HG02759 (cell line): Measurements from ENCODE around the gene CCNL1.

Source experiments
- ATAC-seq: cut with Tn5 transposase; IDR thresholded peaks from one replicate; pipeline ENCODE4 v1.9.1; 2021; ENCODE audit warnings: mild to moderate bottlenecking, moderate library complexity; ENCODE audit not compliant: unreplicated experiment

Gene CCNL1

DNA sequence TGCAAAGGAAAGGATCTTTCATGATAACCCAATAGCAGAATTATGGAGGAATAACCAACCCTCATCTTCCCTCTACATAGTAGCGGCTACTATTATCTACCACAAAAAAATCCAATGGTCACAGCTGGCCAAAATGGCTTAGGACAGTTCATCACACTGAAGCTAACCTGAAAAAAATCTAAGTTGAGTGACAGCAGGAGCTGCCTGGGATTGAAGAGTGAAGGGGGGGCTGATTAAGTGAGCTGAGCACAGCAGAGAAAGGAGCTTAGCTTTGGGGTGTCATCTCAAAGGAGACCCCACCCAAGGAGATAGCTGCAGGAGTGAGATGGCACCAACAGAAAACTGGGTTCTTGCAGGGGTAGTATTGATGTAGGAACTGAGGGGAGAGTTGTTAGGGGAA, 33.6 kb downstream of the CCNL1 start:
- no peak for ATAC-seq

GRCh38 chr3:157125101-157125500, 34.8 kb downstream of the CCNL1 start:
- ATAC-seq = no peak

DNA sequence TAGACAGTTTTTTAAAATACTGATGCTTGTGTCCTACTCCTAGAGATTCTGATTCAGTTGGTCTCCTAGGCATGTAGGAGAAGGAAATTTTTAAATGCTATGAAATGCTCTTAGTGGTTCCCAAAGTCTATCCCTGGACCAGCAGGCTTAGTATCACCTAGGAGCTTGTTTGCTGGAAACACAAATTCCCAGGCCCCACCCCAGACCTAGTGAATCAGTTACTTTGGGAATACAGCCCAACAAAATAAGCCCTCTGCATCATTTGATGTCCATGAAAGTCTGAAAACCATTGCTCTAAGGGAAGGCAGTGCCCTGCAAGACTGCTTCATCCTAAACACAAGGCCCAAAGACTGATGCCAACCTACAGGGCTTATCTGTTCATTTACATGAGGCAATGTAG, 36.3 kb downstream of the CCNL1 start:
- no peak for ATAC-seq

- ATAC-seq = no peak
Measured at GRCh38 chr3:157122832-157123427, 37.0 kb downstream of the CCNL1 start.

DNA sequence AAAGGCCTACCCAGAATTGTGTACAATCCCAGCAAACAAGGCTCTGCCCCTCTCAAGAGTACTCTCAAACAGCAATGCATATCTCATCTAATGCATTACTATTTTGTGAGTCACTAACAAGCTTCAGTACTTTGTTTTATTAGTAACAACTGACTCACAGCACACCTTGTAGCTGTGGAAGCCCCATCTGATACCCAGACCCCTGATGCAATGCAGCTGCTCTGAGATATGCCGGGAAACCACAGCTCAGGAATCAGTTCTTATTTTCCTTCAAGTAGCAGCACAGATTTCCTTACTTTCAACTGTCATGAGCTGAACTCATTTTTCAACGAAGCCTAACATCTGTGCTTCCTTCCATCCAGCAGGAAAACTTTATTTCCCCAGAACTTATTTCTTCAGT, 37.8 kb downstream of the CCNL1 start:
- no peak for ATAC-seq

GRCh38 chr3:157121522-157121921, 38.4 kb downstream of the CCNL1 start:
- no peak for ATAC-seq

DNA sequence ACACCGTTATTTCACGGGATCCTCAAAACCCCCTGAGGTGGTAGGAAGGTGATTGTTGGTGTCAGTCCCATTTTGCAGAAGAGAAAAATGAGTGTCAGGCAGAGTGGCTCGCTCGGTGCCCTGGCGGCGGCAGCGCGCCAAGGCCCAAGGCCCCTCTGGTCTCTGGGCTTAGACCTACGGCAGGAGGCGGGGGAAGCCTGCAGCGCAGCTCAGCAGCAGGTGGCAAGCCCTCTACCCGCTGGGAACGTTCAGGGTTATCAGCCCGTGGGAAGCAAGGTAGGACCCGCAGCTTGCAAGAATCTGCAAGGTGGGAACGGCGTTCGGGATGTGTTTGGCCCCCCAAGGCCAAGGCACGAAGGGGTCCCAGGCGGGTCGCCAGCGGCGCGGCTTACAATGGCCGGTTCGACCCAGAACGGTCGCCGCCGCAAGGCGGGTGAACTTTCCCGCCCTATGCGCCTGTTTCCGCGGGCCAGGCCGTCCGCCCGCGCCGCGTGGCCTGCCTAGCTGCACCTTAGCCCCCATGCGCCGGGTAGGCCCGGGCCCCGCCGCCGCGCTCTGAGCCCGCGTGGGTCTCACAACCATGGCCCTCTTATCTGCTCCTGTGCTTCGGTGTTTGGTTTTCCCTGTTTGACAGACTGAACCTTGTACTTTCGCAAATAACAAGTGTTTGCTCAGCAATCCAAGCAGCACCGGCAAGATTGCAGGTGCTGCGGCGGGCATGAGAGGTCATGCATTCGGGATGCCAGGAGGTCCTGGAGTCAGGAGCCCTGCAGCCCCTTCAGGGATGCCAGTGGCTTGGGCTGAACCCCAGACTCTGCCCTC, 39.7 kb downstream of the CCNL1 start:
- ATAC-seq = no peak

DNA sequence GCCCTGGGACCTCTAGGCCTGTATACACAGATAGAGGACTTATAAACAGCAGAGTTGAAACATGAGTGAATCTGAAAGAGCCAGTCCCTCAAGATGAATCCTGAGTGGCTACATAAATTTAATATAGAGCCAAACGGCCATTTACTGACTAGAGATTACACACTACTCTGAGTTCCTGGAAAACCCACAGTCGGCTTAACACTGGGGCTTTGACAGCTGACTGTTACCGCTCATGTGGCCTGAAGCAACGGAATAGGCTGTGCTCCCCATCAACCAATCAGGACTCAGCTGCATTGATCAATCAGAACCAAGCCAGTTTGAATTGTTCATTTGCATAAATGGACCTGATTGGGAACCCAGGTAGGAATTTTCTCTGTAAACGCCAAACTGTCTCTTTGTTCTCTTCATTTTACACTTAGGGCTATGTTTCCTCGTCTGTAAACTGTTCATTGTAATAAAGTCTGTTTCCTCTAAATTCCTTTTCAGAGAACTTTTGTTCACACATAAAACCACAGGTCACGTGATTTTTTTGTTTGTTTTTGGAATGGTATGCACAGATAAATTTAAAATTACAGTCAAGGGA, 40.5 kb downstream of the CCNL1 start:
- no peak for ATAC-seq

DNA sequence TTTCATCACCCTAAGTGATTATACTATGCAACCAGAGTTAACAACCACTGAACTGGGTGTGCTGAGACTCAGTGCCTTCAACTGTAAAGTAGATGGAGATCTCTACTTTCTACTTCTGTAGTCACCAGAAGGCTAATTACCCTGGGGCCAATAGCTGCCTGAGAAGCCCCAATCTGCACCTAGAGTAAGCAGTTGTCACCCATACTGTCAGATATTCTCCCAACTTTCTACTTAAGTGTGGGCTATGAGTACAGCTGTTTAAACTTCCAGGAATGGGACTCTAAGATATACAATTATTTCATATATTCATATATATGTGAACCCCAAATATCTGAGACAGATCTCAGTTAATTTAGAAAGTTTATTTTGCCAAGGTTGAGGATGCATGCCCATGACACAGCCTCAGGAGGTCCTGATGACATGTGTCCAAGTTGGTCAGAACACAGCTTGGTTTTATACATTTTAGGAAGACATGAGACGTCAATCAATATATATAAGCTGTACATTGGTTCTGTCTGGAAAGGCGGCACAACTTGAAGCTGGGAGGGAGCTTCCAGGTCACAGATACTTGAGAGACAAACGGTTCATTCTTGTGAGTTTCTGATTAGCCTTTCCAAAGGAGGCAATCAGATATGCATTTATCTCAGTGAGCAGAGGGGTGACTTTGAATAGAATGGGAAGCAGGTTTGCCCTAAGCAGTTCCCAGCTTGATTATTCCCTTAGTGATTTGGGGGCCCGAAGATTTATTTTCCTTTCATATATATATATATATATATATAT, 41.9 kb downstream of the CCNL1 start:
- ATAC-seq = no peak

DNA sequence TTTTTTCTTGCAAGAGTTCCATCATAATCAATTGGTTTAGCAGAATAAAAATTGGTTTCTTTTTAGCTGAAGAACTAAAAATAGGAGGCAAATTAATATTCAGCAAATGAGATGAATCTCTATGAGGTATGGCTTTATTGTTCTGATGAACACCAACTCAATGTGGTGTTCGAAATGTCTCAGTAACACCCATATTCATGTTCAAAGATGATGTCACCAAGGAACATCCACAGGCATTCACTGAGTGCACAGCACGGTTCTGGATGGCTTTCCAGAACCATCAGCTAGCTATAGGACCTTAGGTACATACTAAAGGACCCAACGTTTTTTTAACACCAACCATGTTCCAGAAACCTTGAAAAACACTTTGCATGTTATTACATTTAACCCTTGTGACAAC, 42.7 kb downstream of the CCNL1 start:
- no peak for ATAC-seq

DNA sequence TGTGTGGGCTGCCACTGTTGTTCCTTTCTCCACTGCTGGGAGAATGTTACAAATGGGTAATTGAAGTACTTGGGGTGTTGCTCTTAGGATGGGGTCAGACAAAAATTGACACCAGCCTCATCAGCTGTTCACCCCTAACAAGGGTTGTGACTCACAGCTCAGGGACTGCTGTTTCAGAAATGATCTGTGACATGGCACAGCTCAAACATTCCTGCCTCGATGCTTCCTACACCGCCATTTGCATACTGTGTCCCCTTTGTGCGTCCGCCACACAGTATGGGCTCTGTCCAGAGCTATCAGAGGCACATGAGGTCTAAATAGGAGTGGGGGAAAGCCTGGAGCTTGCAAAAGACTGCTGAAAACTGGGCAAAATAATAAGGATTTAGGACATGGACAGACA, 43.9 kb downstream of the CCNL1 start:
- no peak for ATAC-seq

- ATAC-seq = no peak
Measured at GRCh38 chr3:157115069-157116006, 44.6 kb downstream of the CCNL1 start.

DNA sequence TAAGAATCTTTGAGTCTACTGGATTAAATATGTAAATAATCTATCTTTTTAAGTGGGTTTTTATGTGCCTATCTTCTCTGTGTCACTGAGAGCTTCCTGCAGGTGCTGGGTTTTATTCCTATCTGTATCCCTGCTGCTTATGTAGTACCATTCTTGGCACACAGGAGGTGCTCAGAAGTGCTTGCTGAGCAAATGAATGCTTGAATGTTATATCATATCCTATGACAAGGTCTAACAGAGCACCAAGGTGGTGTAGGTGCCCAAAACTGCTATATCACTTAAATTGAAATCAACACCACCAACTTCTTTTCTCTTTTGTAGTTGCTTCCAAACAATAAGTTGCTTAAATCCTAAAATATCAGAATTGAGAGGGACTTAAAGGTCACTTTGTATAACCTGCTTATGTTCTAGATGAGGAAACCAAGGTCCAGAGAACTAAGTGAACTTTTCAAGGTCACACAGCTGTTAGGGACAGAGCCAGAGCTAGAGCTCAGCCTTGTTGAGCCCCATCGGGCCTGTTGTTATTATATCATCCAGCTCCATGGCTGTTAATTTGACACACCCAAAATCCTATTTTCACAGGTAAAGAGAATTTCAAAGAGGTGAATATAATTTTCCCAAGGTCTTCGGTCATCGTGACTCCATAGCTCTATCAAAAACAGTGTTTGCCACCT, 46.0 kb downstream of the CCNL1 start:
- no peak for ATAC-seq

DNA sequence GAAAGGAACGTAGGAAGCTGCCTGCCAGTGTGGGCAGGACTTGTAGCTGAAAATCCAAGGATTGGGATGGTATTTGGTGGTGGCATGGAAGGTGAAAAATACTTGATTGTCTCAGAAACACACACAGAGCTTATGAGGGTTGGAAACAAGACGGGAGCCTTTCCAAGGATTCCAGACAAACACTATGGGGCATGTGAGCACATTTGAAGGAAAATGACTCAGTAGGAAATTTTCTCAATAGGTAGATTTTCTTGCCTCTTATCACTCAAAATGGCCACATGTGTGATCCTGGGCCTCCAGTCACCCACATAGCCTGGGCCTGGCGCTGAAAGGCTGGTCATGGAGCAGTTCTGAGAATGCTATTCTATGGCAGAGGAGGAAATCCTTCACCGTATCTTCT, 47.4 kb downstream of the CCNL1 start:
- ATAC-seq = no peak

GRCh38 chr3:157111518-157111917, 48.4 kb downstream of the CCNL1 start:
- no peak for ATAC-seq

- ATAC-seq = no peak
Measured at GRCh38 chr3:157110761-157111278, 49.1 kb downstream of the CCNL1 start.

- no peak for ATAC-seq
Measured at GRCh38 chr3:157109267-157110141, 50.4 kb downstream of the CCNL1 start.

DNA sequence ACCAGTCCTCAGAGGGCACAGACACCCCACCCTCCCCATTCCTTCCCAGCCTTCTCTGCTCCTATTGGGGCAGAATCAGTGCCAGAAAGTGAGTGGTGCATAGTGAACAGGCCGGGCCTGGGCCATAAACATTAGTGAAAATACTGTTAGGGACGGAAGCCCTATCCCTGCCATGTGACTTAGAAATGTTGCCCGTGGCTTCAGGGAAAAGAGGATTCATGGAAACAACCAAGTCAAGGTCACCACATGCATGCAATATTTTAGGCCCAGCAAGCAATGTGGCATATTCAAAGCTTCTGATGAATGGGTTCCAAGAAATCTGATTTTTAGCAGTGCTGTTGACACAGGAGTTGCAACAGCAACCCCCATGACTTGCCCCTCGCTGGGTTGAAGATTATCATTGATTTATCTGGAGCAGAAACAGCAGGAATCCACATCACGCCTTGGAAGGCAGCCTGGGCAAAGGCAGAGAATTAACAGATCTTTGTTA, 52.3 kb downstream of the CCNL1 start:
- ATAC-seq = no peak

DNA sequence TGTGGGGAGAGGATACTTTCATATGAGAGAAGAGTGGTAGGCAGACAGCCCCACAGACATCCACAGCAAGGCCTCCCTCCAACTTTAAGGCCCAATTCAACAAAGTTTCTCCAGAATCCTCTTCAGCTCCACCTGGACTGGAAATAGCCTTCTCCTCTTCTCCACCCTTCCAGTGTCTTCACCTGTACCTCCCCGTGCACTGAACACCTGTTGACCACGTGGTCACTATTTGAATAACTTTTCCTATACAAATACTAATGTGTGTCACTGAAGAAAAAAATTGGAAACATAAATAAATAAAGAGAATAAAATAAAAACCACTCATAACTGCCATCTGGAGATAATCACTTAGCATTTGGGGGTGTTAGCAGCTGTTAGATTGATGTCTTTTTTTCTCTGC, 52.9 kb downstream of the CCNL1 start:
- no peak for ATAC-seq
